Measurements from ENCODE around the gene ANKRD27.

DNA sequence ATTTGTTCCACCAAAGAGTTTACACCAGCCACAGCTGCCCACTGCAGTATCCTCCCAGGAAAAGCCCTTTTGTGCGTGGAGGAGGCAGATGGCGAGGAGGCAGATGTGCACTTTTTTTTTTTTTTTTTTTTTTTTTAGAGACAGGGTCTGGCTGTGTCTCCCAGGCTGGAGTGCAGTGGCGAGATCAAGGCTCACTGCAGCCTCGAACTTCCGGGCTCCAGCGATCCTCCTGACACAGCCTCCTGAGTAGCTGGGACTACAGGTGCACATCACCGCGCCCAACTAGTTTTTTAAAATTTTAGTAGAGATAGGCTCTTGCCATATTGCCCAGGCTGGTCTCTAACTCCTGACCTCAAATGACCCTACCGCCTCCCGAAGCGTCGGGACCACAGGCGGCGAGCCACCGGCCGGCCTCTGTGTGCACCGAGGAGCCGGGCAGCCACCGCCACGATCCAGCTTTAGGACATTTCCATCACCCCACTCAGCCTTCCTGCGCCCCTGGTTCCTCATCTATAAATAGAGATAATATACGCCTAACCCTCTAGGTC, 94.6 kb downstream of the ANKRD27 start:
- TF ChIP-seq ZNF37A (tag by site-specific recombination; IDR thresholded peaks at IDR 0.05) (no peak), MYNN (tag by site-specific recombination; IDR thresholded peaks at IDR 0.05; ENCODE audit: borderline replicate concordance) (no peak), ZNF423 (tag by site-specific recombination; IDR thresholded peaks at IDR 0.05) (no peak), ZNF133 (tag by site-specific recombination; IDR thresholded peaks at IDR 0.05) (no peak), KLF9 (tag by site-specific recombination; IDR thresholded peaks at IDR 0.05; ENCODE audit: low read depth) (no peak)
- TF ChIP-seq, protein P1, sequence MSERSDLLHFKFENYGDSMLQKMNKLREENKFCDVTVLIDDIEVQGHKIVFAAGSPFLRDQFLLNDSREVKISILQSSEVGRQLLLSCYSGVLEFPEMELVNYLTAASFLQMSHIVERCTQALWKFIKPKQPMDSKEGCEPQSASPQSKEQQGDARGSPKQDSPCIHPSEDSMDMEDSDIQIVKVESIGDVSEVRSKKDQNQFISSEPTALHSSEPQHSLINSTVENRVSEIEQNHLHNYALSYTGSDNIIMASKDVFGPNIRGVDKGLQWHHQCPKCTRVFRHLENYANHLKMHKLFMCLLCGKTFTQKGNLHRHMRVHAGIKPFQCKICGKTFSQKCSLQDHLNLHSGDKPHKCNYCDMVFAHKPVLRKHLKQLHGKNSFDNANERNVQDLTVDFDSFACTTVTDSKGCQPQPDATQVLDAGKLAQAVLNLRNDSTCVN (tag by site-specific recombination; optimal IDR thresholded peaks at IDR 0.05) = no peak
- TF ChIP-seq, protein P2, sequence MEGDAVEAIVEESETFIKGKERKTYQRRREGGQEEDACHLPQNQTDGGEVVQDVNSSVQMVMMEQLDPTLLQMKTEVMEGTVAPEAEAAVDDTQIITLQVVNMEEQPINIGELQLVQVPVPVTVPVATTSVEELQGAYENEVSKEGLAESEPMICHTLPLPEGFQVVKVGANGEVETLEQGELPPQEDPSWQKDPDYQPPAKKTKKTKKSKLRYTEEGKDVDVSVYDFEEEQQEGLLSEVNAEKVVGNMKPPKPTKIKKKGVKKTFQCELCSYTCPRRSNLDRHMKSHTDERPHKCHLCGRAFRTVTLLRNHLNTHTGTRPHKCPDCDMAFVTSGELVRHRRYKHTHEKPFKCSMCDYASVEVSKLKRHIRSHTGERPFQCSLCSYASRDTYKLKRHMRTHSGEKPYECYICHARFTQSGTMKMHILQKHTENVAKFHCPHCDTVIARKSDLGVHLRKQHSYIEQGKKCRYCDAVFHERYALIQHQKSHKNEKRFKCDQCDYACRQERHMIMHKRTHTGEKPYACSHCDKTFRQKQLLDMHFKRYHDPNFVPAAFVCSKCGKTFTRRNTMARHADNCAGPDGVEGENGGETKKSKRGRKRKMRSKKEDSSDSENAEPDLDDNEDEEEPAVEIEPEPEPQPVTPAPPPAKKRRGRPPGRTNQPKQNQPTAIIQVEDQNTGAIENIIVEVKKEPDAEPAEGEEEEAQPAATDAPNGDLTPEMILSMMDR (tag by site-specific recombination; IDR thresholded peaks at IDR 0.05) = peak; percentile 27; the same call in 1 of the 2 replicates
- TF ChIP-seq, protein P3, sequence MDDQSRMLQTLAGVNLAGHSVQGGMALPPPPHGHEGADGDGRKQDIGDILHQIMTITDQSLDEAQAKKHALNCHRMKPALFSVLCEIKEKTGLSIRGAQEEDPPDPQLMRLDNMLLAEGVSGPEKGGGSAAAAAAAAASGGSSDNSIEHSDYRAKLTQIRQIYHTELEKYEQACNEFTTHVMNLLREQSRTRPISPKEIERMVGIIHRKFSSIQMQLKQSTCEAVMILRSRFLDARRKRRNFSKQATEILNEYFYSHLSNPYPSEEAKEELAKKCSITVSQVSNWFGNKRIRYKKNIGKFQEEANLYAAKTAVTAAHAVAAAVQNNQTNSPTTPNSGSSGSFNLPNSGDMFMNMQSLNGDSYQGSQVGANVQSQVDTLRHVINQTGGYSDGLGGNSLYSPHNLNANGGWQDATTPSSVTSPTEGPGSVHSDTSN (CRISPR knock-in tag; IDR thresholded peaks at IDR 0.05) = no peak
- TF ChIP-seq, protein P4, sequence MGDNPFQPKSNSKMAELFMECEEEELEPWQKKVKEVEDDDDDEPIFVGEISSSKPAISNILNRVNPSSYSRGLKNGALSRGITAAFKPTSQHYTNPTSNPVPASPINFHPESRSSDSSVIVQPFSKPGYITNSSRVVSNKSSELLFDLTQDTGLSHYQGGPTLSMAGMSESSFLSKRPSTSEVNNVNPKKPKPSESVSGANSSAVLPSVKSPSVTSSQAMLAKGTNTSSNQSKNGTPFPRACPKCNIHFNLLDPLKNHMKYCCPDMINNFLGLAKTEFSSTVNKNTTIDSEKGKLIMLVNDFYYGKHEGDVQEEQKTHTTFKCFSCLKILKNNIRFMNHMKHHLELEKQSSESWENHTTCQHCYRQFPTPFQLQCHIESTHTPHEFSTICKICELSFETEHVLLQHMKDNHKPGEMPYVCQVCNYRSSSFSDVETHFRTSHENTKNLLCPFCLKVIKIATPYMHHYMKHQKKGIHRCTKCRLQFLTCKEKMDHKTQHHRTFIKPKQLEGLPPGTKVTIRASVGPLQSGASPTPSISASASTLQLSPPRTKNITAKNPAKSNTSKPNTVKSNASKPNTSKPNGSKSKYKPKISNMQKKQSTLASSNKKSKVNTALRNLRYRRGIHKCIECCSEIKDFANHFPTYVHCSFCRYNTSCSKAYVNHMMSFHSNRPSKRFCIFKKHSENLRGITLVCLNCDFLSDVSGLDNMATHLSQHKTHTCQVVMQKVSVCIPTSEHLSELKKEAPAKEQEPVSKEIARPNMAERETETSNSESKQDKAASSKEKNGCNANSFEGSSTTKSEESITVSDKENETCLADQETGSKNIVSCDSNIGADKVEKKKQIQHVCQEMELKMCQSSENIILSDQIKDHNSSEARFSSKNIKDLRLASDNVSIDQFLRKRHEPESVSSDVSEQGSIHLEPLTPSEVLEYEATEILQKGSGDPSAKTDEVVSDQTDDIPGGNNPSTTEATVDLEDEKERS (tag by site-specific recombination; IDR thresholded peaks at IDR 0.05) = peak; percentile 59

Measured in HEK293 (cell line).